NCI-H2081 (cell line): ENCODE data around the gene OR5AR1.
"Not testable (repeated sequence)": the region's sequence is repeated elsewhere in the genome, so short reads cannot be mapped to it uniquely, and the experiment has no call there.

Experiments used
- DNase-seq, 2 experiments: peaks; one replicate each; lab custom pipeline; 2025; lab: John Stamatoyannopoulos, UW

Gene OR5AR1

DNA sequence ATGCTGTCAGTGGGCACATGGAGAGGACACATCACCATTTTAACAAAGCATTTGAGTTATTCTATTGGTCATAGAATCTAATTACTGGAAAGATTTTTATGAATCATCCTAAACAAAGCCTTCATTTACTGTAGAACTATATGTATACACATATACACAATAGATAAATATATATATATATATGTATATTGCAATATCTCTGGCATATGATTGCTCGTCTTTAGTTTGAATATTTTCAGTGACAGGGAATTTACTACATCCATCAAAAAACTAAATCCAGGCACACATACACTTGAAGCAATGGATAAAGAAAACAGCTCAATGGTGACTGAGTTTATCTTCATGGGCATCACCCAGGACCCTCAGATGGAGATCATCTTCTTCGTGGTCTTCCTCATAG lies at the start of gene OR5AR1:
Gene OR5AR1, plus strand, starts transcription at position 301 of the 400 bp plus-strand sequence. Its CDS starts 0 bp downstream, at position 301.
- no peak for DNase-seq

DNA sequence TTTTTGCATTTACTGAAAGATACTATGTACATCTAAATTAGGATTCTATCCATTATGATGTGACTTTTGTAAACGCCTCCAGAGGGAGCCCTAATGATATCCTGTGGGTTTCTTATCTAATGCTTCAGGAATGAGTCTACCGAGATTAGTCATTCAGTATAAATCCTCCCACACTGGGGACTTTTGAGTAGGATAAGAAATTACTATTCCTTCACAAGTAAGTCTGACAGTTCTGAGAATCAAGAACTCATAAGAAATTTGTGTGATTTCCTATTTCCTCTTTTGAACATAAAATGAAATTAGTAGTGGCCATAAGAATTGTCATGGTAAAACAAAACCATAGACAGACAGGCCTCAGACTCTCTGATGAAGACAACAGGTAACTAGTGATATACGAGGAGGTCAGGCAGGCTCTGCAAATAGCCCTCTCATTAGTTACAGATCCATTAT lies 38.8 kb upstream of the OR5AR1 start:
- DNase-seq: no peak

DNA sequence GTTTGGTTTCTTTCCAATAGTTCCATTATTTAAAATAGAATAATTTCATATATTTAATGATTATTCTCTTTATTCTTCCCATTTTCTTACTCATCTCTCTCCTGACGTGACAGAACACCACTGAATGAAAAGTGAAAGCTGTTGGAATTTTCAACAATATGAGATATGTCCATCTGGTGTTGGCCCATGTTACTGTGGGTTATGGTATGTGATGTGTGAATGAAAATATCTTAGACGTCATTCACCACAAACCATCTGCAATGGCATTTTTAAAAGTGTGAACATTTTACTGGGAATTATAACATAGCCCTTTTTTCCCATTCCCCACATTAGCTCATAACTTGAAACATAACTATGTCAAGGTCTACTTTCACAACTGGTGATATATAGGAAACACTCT lies 37.5 kb upstream of the OR5AR1 start:
- no peak for DNase-seq

DNA sequence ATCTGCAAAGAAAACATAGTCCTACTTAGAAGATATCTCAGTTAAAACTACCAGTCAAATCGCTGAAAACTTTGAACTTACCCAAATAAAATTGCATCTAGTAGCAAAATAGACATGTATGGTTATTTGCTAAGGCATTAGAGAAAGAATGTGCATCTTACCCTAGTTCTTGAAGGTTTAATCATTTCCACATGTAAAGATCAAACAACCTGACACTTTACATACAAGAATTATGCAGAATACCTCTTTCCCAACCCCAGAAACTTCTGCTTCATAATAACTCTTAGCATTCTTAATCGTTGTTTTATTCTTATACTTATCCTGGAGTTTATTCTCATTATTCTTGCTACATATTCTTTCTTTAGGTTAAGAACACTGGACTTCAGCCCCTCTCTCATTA lies 31.2 kb upstream of the OR5AR1 start:
- DNase-seq: no peak

DNA sequence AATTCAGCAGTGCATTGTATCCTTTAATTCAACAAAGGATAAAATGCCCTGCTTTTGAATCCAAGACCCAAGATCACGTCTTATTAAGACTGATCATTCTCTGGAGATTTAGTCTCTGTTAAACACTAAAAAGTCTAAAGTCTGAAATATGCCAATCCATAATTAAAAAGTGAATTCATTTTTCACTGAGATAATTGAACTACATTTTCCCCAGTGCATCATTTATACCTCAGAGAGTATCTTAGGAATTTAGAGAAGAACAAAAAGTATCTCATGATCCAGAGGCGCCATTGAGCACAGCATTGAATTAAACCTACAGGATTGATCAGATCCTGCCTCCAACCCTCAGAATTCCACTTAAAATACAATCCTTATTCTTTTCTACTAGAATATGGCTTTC lies 26.6 kb upstream of the OR5AR1 start:
- no peak for DNase-seq

DNA sequence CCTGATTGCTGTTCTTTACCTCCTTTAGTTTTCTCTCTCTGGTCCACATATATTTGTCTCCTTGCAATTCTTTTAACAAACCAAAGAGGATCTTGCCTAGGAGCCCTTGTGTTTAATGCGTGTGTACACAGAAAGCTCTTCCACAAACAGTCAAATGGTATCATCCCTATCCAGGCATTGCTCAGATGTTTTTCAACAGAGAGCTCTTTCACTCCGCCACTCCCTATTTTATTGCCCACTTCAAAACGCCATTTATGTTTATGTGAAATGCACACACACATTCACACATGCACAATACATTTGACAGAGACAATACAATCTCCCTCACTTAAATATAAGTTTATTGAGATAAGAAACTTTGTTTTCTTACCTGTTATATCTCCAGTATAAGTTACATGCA lies 26.0 kb upstream of the OR5AR1 start:
- no peak for DNase-seq

DNA sequence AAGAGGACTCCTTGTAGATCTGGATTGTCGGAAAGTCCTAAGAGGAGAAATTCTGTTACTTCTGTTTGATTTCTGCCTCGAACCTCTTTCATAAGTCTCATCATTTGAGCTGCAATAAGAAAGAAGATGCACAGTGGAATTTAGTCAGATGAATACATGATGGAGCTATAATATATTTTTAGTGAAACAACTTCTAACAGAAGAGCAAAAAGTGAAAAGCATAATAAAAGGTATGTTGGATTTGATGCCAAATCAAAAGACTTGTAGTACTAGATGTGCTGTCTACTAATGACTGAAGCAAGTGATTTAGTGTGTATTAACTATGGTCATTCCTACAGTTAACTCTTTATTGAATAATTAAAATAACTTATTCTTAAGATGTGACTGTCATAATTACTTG lies 21.1 kb upstream of the OR5AR1 start, which contains the start of gene OR5AP2:
Gene OR5AP2, minus strand, starts transcription at position 101 of the 400 bp plus-strand sequence. Its CDS starts 0 bp downstream, at position 101.
- DNase-seq: no peak

DNA sequence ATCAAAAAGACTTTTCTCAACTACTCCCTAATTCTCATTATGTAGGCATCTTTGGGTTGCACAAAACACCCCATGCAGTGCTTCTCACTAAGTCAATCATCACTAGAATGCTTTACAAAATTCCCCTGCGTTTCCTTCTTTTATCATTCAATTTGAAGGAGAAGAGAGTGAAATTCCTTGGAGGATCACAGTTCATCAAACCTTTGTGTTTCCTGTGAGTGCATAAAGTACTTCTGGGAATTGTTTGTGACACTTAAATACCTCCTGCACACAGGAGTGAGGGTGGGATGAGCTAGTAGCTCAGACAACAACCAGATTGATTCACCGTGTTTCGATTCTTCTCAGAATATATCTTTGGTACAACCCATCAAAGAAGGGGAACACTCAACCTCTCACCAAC lies 3.7 kb upstream of the OR5AR1 start:
- no peak for DNase-seq

DNA sequence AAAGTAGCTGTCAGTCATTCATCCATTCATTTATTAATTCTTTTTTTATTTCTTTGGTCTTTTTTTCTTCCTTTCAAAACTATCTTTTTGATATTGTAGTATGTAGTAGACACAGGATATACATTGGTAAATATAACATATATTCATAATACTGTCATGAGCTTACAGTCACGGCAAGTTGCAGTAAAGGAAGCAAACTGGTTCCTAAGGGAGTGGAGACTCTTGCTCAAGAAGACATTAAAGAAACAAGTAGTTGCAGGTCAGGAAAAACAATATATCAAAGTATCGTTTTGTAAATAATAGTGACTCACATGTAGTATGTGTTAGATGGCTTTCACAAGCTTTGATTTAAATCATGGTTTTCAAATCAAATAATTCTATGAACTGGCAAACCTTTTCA lies 7.5 kb downstream of the OR5AR1 start:
- no peak for DNase-seq

DNA sequence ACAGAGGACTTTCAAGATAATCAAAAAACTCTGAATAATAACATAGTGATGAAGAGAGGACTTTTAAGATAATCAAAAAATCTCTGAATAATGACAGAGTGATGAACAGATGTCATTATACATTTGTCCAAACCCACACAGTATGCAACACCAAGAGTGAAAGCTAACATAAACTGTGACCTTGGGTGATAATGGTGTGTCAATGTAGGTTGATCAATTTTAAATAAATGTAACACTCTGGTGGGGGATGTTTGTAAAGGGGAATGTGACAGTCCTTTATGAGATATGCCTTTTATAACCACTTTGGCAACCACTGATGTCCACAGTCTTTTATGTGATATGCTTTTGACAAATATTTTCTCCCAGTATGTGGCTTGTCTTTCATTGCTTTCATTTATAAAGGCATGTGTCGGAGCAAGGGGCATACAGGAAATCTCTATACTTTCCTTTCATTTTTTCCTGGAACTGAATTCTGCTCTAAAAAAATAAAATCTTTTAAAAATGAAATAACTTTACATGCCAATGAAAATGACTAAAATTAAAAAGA lies 25.1 kb downstream of the OR5AR1 start:
- no peak for DNase-seq

DNA sequence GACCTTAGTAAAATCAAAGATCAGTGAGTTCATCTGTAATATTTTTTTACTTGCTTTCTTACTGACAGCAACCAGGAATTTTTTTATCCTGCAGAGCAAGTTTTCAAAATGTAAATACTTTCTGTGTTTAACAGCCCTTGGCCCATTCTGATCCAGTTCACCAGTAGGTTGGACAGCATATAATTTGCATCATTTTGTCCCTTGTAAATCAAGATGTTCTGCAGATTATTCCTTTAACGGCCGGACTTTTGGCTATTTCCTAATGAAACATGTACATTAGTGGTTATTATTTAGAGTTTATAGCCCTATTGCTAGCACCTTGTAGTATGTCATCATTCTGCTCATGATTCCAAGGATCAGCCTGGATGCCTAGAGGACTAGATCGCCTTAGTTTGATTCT lies 27.7 kb downstream of the OR5AR1 start:
- DNase-seq: not testable (repeated sequence)

DNA sequence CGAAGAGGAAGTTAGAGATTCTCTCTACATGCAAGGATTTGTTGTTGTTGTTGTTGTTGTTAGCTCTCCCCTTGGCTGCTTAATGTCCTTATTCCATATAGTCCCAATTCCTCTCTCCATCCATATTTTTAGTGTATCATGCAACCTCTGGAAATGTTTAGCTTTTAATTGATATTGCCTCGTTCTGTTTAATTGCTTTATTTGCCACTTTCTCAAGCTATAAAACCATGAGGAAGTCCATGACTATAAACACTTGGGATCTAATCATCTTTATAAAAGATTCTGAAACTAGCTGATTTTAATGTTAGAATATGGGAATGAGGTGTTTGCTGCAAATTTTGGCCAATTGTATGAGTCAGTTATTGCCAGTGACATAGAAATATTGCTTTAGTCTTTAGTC lies 29.9 kb downstream of the OR5AR1 start:
- no peak for DNase-seq

DNA sequence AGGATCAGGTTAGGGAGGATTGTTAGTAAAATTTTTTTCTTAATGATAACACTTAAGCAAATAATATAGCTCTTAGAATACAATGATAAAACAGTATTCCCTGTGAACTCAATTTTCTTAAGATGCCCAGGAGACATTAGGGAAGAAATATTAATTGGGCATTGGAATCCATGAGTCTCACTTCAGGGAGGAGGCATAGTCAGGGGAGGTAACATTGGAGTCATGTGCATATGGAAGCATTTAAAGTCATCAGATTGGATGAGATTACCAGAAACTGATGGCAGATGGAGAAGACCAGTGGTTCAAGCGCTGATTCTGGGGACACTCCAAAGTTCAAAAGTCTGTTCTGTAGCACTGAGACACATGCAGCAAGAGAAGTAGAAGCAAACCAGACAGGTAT lies 35.3 kb downstream of the OR5AR1 start, which contains the start of gene OR9G1:
Gene OR9G1, plus strand, starts transcription at position 301 of the 400 bp plus-strand sequence. CDS start 1,293 bp downstream, outside the sequence.
- no peak for DNase-seq

DNA sequence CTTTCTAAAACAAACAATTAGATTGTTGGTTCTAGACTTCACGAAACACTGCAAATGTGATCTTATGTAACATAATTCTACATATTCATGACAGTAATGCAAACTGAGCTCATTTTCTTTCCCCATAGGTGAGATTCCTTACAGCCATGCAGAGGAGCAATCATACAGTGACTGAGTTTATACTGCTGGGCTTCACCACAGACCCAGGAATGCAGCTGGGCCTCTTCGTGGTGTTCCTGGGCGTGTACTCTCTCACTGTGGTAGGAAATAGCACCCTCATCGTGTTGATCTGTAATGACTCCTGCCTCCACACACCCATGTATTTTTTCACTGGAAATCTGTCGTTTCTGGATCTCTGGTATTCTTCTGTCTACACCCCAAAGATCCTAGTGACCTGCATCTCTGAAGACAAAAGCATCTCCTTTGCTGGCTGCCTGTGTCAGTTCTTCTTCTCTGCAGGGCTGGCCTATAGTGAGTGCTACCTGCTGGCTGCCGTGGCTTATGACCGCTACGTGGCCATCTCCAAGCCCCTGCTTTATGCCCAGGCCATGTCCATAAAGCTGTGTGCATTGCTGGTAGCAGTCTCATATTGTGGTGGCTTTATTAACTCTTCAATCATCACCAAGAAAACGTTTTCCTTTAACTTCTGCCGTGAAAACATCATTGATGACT lies 36.9 kb downstream of the OR5AR1 start:
- no peak for DNase-seq

DNA sequence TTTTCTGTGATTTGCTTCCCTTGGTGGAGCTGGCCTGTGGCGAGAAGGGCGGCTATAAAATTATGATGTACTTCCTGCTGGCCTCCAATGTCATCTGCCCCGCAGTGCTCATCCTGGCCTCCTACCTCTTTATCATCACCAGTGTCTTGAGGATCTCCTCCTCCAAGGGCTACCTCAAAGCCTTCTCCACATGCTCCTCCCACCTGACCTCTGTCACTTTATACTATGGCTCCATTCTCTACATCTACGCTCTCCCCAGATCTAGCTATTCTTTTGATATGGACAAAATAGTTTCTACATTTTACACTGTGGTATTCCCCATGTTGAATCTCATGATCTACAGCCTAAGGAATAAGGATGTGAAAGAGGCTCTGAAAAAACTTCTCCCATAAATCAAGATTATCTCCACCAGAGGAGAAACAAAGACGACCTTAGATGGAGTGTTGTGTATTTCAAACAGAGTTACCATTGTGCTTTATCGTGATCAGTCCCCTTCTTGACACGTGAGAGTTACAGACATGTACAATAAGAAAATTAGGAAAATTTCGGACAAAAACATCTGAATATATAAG lies 37.5 kb downstream of the OR5AR1 start:
- DNase-seq: no peak

DNA sequence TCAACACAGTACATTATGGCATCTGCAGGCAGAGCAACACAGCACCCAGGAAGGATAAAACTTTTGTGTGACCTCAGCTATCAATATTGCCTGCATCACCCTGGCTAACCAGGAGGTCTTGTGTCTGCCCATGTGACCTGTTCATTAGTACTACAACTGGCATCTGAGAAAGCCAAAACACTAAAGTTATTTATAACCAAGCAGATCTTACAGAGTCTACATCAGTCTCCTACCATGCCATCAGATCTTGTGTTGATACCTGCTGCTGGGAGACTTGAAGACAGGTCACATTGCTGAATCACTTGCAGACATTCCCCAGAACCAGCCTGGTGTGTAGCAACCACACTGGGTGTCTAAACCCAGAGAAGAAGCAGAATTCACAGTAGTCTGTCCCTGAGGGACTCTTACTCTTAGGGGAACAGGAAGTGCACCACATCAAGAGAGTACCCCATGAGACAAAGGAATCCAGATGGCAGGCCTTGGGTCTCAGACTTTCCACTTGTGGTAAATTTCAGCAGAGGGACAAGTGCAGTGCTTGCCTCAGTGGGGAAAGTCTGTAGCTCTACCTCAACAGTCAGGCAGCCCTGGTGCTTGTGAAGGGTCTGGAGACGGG lies 42.4 kb downstream of the OR5AR1 start:
- DNase-seq: no peak

DNA sequence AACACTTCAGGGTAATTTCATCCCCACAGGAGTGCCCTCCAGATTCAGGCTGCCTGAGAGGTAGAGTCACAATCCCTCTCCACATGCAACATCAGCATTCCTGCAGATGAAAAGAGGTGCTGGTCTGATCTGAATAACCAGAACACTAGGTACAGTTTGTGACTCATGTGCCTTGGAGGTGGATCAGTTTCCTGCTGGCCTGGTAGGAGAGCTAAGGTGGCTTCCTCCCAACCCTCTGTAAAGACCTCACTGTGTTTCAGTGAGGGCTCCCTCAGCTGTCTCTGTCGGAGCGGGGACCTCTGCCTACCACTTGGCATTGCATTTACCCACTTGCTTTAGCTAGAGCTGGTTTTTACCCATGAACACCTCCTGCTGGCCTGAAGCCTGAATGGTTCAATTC lies 43.0 kb downstream of the OR5AR1 start:
- no peak for DNase-seq

DNA sequence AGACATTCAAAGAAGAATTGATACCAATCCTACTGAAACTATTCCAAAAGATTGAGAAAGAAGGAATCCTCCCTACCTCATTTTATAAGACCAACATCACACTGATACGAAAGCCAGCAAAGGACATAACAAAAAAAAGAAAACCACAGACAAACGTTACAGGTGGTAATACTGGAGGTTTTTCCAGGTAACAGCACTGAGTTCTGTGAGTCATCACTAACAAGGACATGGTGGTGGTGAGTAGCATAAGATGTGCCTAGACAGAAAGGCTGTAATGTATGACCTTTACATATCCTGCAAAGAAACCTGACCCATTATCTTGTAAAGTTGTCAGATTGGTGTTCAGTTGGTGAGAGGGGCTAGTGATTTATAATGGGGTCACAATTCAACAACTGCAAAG lies 50.7 kb downstream of the OR5AR1 start:
- no peak for DNase-seq
